IMR-90 (cell line): Measurements from ENCODE around the gene KCNC2. TPM values are rescaled to one million over a fixed set of nuclear protein-coding genes. Genes with fewer than 3 reads are reported as not detected.

Experiments used
- ATAC-seq: fragments of 200-7000 bp; cut with Tn5 transposase; 2 replicates; pipeline ENCODE4 v1.9.1; 2020; ENCODE audit warnings: low read depth, mild to moderate bottlenecking, moderate library complexity
- BruUV-seq: library from RNA; stranded (reverse); fragments of 400-500 nt; replicated peaks from 2 replicates; lab custom pipeline; 2021; lab: Mats Ljungman, UMichigan
- CTCF ChIA-PET: fragments of 300-600 bp; formaldehyde crosslinking; extraction: SDS; loops from one replicate; lab custom pipeline; 2021; ENCODE audit warnings: antibody characterized with exemption; lab: Yijun Ruan, JAX
- POLR2A ChIA-PET: fragments of 300-600 bp; sonication (Branson Sonifier 250); formaldehyde crosslinking; loops from one replicate; lab custom pipeline; 2022; ENCODE audit warnings: antibody characterized with exemption; ENCODE audit not compliant: unreplicated experiment; lab: Charles Lee
- DNase-seq: peaks from one replicate; pipeline ENCODE4 v3.0.0; 2013
- H2AFZ ChIP-seq: replicated peaks from 2 replicates; pipeline ENCODE3; 2013; ENCODE audit warnings: low read length, mild to moderate bottlenecking; ENCODE audit not compliant: poor library complexity
- H2AK5ac ChIP-seq: 2 replicates; pipeline ENCODE4 v1.6.1; 2013; ENCODE audit warnings: low read depth, low read length, inconsistent platforms
- H2AK9ac ChIP-seq: replicated peaks from 2 replicates; pipeline ENCODE3; 2013; ENCODE audit warnings: mild to moderate bottlenecking, low read depth, low read length, moderate library complexity; ENCODE audit not compliant: poor library complexity
- H2BK120ac ChIP-seq: 2 replicates; pipeline ENCODE4 v1.6.1; 2013; ENCODE audit warnings: low read depth, low read length, inconsistent platforms
- H2BK15ac ChIP-seq: 3 replicates; pipeline ENCODE4 v1.6.1; 2013; ENCODE audit warnings: low read depth, low read length, inconsistent platforms
- H2BK20ac ChIP-seq: 2 replicates; pipeline ENCODE4 v1.6.1; 2013; ENCODE audit warnings: low read depth, mild to moderate bottlenecking, inconsistent platforms, low read length, moderate library complexity
- H2BK5ac ChIP-seq: 2 replicates; pipeline ENCODE4 v1.6.1; 2013; ENCODE audit warnings: mild to moderate bottlenecking, low read depth, low read length, inconsistent platforms; ENCODE audit not compliant: poor library complexity, severe bottlenecking
- H3K14ac ChIP-seq: replicated peaks from 2 replicates; pipeline ENCODE4 v1.6.1; 2013; ENCODE audit warnings: low read depth, low read length, inconsistent platforms
- H3K18ac ChIP-seq: 2 replicates; pipeline ENCODE4 v1.6.1; 2013; ENCODE audit warnings: low read depth, low read length, control low read depth
- H3K23ac ChIP-seq: 2 replicates; pipeline ENCODE4 v1.6.1; 2013; ENCODE audit warnings: low read depth, low read length, inconsistent platforms
- H3K27ac ChIP-seq: 2 replicates; pipeline ENCODE4 v1.5.1; 2013; ENCODE audit warnings: mild to moderate bottlenecking, control low read depth, low read length; ENCODE audit not compliant: insufficient read depth
- H3K27me3 ChIP-seq: 2 replicates; pipeline ENCODE4 v1.6.1; 2013; ENCODE audit warnings: low read length; ENCODE audit not compliant: control insufficient read depth, insufficient read depth
- H3K36me3 ChIP-seq: 2 replicates; pipeline ENCODE4 v1.6.1; 2013; ENCODE audit warnings: low read length, mixed read lengths; ENCODE audit not compliant: control insufficient read depth, insufficient read depth
- H3K4ac ChIP-seq: 2 replicates; pipeline ENCODE4 v1.6.1; 2013; ENCODE audit warnings: low read depth, low read length, inconsistent platforms
- H3K4me1 ChIP-seq: 2 replicates; pipeline ENCODE4 v1.6.1; 2013; ENCODE audit warnings: low read length, mixed read lengths; ENCODE audit not compliant: control insufficient read depth, insufficient read depth
- H3K4me2 ChIP-seq: 2 replicates; pipeline ENCODE4 v1.6.1; 2013; ENCODE audit warnings: low read depth, mild to moderate bottlenecking, control low read depth, low read length, moderate library complexity
- H3K4me3 ChIP-seq: 2 replicates; pipeline ENCODE4 v1.5.1; 2013; ENCODE audit warnings: low read depth, mild to moderate bottlenecking, control low read depth, low read length, moderate library complexity; ENCODE audit not compliant: insufficient read depth
- H3K56ac ChIP-seq: 2 replicates; pipeline ENCODE4 v1.6.1; 2013; ENCODE audit warnings: low read length, inconsistent platforms; ENCODE audit not compliant: insufficient read depth; ENCODE audit errors: extremely low read depth
- H3K79me1 ChIP-seq, 2 experiments: 2 replicates each; pipeline ENCODE4 v1.6.1; 2013; ENCODE audit warnings: low read length in 2 of 2, inconsistent platforms in 1 of 2, low read depth in 1 of 2
- H3K9ac ChIP-seq: 2 replicates; pipeline ENCODE4 v1.6.1; 2013; ENCODE audit warnings: low read depth, low read length, control low read depth
- H3K9me1 ChIP-seq: 2 replicates; pipeline ENCODE4 v1.6.1; 2013; ENCODE audit warnings: low read length, inconsistent platforms; ENCODE audit not compliant: insufficient read depth
- H3K9me3 ChIP-seq: 2 replicates; pipeline ENCODE4 v1.6.1; 2013; ENCODE audit warnings: low read length; ENCODE audit not compliant: control insufficient read depth, insufficient read depth
- H4K20me1 ChIP-seq: 2 replicates; pipeline ENCODE4 v1.6.1; 2013; ENCODE audit warnings: low read length, inconsistent platforms; ENCODE audit not compliant: insufficient read depth
- H4K5ac ChIP-seq: 2 replicates; pipeline ENCODE4 v1.6.1; 2013; ENCODE audit warnings: mild to moderate bottlenecking, low read depth, low read length, control low read depth
- H4K8ac ChIP-seq, 2 experiments: 2 replicates each; pipeline ENCODE4 v1.6.1; 2013; ENCODE audit warnings: low read depth in 2 of 2, low read length in 2 of 2, control low read depth in 1 of 2, inconsistent platforms in 1 of 2
- H4K91ac ChIP-seq: 2 replicates; pipeline ENCODE4 v1.6.1; 2013; ENCODE audit warnings: low read depth, low read length, inconsistent platforms; ENCODE audit not compliant: insufficient read depth
- BHLHE40 ChIP-seq: fragments of 150-350 bp; IDR thresholded peaks from 2 replicates; pipeline ENCODE4 v1.6.1; 2016; ENCODE audit warnings: mild to moderate bottlenecking, low read depth, low read length
- CEBPB ChIP-seq: IDR thresholded peaks from 2 replicates; pipeline ENCODE4 v1.6.1; 2012; ENCODE audit warnings: low read depth, low read length, improper control_type of control experiment
- CHD1 ChIP-seq: IDR thresholded peaks from 2 replicates; pipeline ENCODE4 v1.6.1; 2012; ENCODE audit warnings: low read depth, low read length, improper control_type of control experiment
- ELK1 ChIP-seq: fragments of 150-350 bp; IDR thresholded peaks from 2 replicates; pipeline ENCODE4 v1.6.1; 2016; ENCODE audit warnings: low read depth, mild to moderate bottlenecking, low read length, moderate library complexity, borderline replicate concordance
- FOS ChIP-seq: fragments of 150-350 bp; IDR thresholded peaks from 2 replicates; pipeline ENCODE4 v1.6.1; 2016; ENCODE audit warnings: low read depth, low read length
- MXI1 ChIP-seq: IDR thresholded peaks from 2 replicates; pipeline ENCODE4 v1.6.1; 2012; ENCODE audit warnings: low read depth, mild to moderate bottlenecking, low read length, moderate library complexity, borderline replicate concordance
- NFE2L2 ChIP-seq: fragments of 150-350 bp; IDR thresholded peaks from 2 replicates; pipeline ENCODE4 v1.6.1; 2016; ENCODE audit warnings: low read depth, mild to moderate bottlenecking, low read length
- POLR2A ChIP-seq: IDR thresholded peaks from 2 replicates; pipeline ENCODE4 v1.6.1; 2012; ENCODE audit warnings: mild to moderate bottlenecking, low read depth, low read length
- RAD21 ChIP-seq: IDR thresholded peaks from 2 replicates; pipeline ENCODE4 v1.6.1; 2012; ENCODE audit warnings: low read length, improper control_type of control experiment
- RFX5 ChIP-seq: IDR thresholded peaks from 2 replicates; pipeline ENCODE4 v1.8.0; 2012; ENCODE audit warnings: low read depth, mild to moderate bottlenecking, low read length, moderate library complexity
- USF2 ChIP-seq: fragments of 150-350 bp; IDR thresholded peaks from 2 replicates; pipeline ENCODE4 v1.6.1; 2017; ENCODE audit warnings: mild to moderate bottlenecking, antibody characterized with exemption, low read length, low read depth
- WGBS, 2 experiments: methylation state at CpG; one replicate each; pipeline versions ENCODE4 v1.1.5 to v1.1.7; 2013; ENCODE audit warnings: missing lambda C conversion rate in 2 of 2; ENCODE audit not compliant: insufficient read length in 1 of 2; ENCODE audit errors: extremely low coverage in 2 of 2; 5-methylcytosine and 5-hydroxymethylcytosine counted together
- dilution Hi-C: fragments of 300-500 bp; cut with HindIII; formaldehyde crosslinking; loops from one replicate; pipeline ENCODE4 v1.14.3; 2018; ENCODE audit warnings: low sequenced_read_pairs; ENCODE audit not compliant: unreplicated experiment
- in situ Hi-C: fragments of 300-500 bp; cut with MboI; formaldehyde crosslinking; loops from 3 replicates; pipeline ENCODE4 v1.14.3; 2019; ENCODE audit warnings: low sequenced_read_pairs, inconsistent platforms, mixed read lengths
- intact Hi-C: fragments of 100-400 bp; cut with micrococcal nuclease; formaldehyde crosslinking; loops from 2 replicates; pipeline ENCODE4 v1.10.0; 2022
- polyA plus RNA-seq, 3 experiments: library from polyadenylated mRNA; depleted of rRNA; stranded (reverse); fragments of >200 nt; gene quantifications; 2 replicates each; pipeline ENCODE4 v1.2.3, GENCODE V29; 2012; ENCODE audit warnings: low replicate concordance in 1 of 3
- total RNA-seq: library from RNA; depleted of rRNA; stranded (reverse); fragments of >200 nt; gene quantifications from 2 replicates; pipeline ENCODE4 v1.2.3, GENCODE V29; 2012

KCNC2 gene
- total and polyA plus RNA-seq, 2 of the 4 experiments (the other 2 are of a cell fraction): not detected

DNA sequence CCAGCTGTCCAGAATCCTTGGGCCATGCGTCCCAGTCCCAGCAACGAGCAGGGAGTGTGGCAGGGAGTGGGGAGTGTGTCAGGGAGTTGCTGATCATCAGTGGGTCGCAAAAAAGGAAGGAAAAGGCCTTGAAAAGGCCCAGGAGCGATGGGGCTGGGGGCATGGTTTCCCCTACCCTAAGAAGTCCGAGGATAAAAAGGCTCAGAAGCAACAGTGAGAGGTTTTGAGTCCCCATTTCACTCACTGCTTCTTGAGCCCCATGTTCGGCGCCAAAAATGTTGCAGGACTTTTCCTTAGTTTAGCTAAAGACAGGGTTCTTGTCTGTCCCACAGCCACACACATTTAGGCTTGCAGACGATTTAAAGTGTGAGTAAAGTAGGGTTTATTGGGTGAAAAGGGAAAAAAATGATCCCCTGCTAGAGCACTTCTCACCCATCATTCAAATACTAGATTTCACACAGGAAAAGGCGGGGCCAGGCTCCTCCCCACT lies 189.5 kb downstream of the KCNC2 start:
- Histone ChIP-seq H2BK120ac (no peak overlapping the region), H2AFZ (no peak overlapping the region), H3K9me3 (peaks cover 11% of the 10 kb centered on the region), H4K8ac (no peak overlapping the region), H2BK5ac (no peak overlapping the region), H2AK9ac (no peak overlapping the region), H3K56ac (no peak overlapping the region), H4K20me1 (no peaks in the 10 kb centered on the region), H3K18ac (no peak overlapping the region), H3K4ac (no peak overlapping the region), H3K9ac (no peak overlapping the region), H3K4me1 (no peaks in the 10 kb centered on the region), H2AK5ac (no peak overlapping the region), H3K4me2 (no peak overlapping the region), H3K4me3 (no peak overlapping the region), H3K27me3 (no peaks in the 10 kb centered on the region), H4K5ac (no peak overlapping the region), H3K79me1 (no peaks in the 10 kb centered on the region), H2BK15ac (no peak overlapping the region), H3K14ac (no peak overlapping the region), H4K91ac (no peak overlapping the region), H2BK20ac (no peak overlapping the region), H3K9me1 (no peaks in the 10 kb centered on the region), H3K27ac (no peak overlapping the region), H3K23ac (no peak overlapping the region), H3K36me3 (no peaks in the 10 kb centered on the region)
- ATAC-seq (no peak), DNase-seq (no peak)
- ChIA-PET CTCF (no interaction called here), POLR2A (no interaction called here)
- intact Hi-C loops: no loop called here
- TF ChIP-seq ELK1: no peak
- no peak for TF ChIP-seq POLR2A
- no peak for TF ChIP-seq CHD1
- no peak for TF ChIP-seq USF2
- no peak for TF ChIP-seq RAD21
- TF ChIP-seq RFX5: no peak
- no peak for TF ChIP-seq FOS
- no peak for TF ChIP-seq NFE2L2
- TF ChIP-seq BHLHE40: no peak
- no peak for TF ChIP-seq CEBPB
- TF ChIP-seq MXI1: no peak
- dilution Hi-C loops: no loop called here
- WGBS, 2 experiments: 52% methylated on average over 2 of the region's 9 CpGs; no CpG with 5 or more reads in 1 of the 2 experiments
- in situ Hi-C loops: no loop called here
- BruUV-seq: no TSS peak
